H9 (cell line): Measurements from ENCODE around the gene DHPS. TPM values are rescaled to one million over a fixed set of nuclear protein-coding genes. Genes with fewer than 3 reads are reported as not detected.
"Not testable (repeated sequence)": the region's sequence is repeated elsewhere in the genome, so short reads cannot be mapped to it uniquely, and the experiment has no call there.

ENCODE experiments used
- DNase-seq: peaks from one replicate; pipeline ENCODE4 v3.0.0-alpha.2; 2017
- H2AFZ ChIP-seq: one replicate; pipeline ENCODE4 v1.6.1; 2013; ENCODE audit warnings: mild to moderate bottlenecking, low read length, control low read depth, moderate library complexity
- H2AK5ac ChIP-seq: 2 replicates; pipeline ENCODE4 v1.6.1; 2013; ENCODE audit warnings: low read length, control low read depth, mixed read lengths; ENCODE audit not compliant: insufficient read length
- H2BK120ac ChIP-seq: one replicate; pipeline ENCODE4 v1.6.1; 2013; ENCODE audit warnings: low read depth, mild to moderate bottlenecking, low read length, control low read depth, inconsistent platforms; ENCODE audit not compliant: poor library complexity, severe bottlenecking
- H2BK12ac ChIP-seq: 2 replicates; pipeline ENCODE4 v1.6.1; 2013; ENCODE audit warnings: low read length, control low read depth, mixed read lengths, low read depth; ENCODE audit not compliant: insufficient read length
- H2BK15ac ChIP-seq: 2 replicates; pipeline ENCODE4 v1.6.1; 2013; ENCODE audit warnings: low read depth, low read length, control low read depth
- H2BK20ac ChIP-seq: one replicate; pipeline ENCODE4 v1.6.1; 2013; ENCODE audit warnings: low read depth, mild to moderate bottlenecking, low read length, control low read depth, inconsistent platforms; ENCODE audit not compliant: poor library complexity, severe bottlenecking
- H2BK5ac ChIP-seq: 2 replicates; pipeline ENCODE4 v1.6.1; 2013; ENCODE audit warnings: low read length, control low read depth, mixed read lengths; ENCODE audit not compliant: insufficient read length
- H3K14ac ChIP-seq: 2 replicates; pipeline ENCODE4 v1.6.1; 2013; ENCODE audit warnings: low read length, control low read depth; ENCODE audit not compliant: insufficient read depth
- H3K18ac ChIP-seq: 2 replicates; pipeline ENCODE4 v1.6.1; 2013; ENCODE audit warnings: low read depth, mild to moderate bottlenecking, mixed read lengths, low read length, control low read depth; ENCODE audit not compliant: insufficient read length
- H3K23ac ChIP-seq: 2 replicates; pipeline ENCODE4 v1.6.1; 2013; ENCODE audit warnings: low read length, control low read depth, mixed read lengths, low read depth; ENCODE audit not compliant: insufficient read length
- H3K23me2 ChIP-seq: 2 replicates; pipeline ENCODE4 v1.6.1; 2013; ENCODE audit warnings: low read depth, mild to moderate bottlenecking, mixed read lengths, low read length, control low read depth; ENCODE audit not compliant: insufficient read length, poor library complexity, severe bottlenecking
- H3K27ac ChIP-seq: 2 replicates; pipeline ENCODE4 v1.5.1; 2013; ENCODE audit warnings: low read length, control low read depth, mixed read lengths, low read depth; ENCODE audit not compliant: insufficient read length
- H3K27me3 ChIP-seq: 2 replicates; pipeline ENCODE4 v1.6.1; 2013; ENCODE audit warnings: low read length, control low read depth, inconsistent platforms; ENCODE audit not compliant: insufficient read depth
- H3K4ac ChIP-seq: 2 replicates; pipeline ENCODE4 v1.6.1; 2013; ENCODE audit warnings: low read depth, mild to moderate bottlenecking, control low read depth, inconsistent platforms, low read length, moderate library complexity
- H3K4me1 ChIP-seq: 2 replicates; pipeline ENCODE4 v1.6.1; 2013; ENCODE audit warnings: low read length, control low read depth, inconsistent platforms; ENCODE audit not compliant: insufficient read depth
- H3K4me2 ChIP-seq: 2 replicates; pipeline ENCODE4 v1.6.1; 2013; ENCODE audit warnings: low read length, control low read depth, mixed read lengths; ENCODE audit not compliant: insufficient read length, insufficient read depth
- H3K56ac ChIP-seq: 2 replicates; pipeline ENCODE4 v1.6.1; 2013; ENCODE audit warnings: low read depth, mild to moderate bottlenecking, mixed read lengths, low read length, control low read depth; ENCODE audit not compliant: insufficient read length
- H3K79me1 ChIP-seq: 2 replicates; pipeline ENCODE4 v1.6.1; 2013; ENCODE audit warnings: low read depth, mild to moderate bottlenecking, moderate library complexity, low read length, control low read depth, inconsistent platforms; ENCODE audit not compliant: insufficient read depth, poor library complexity, severe bottlenecking
- H3K79me2 ChIP-seq: 2 replicates; pipeline ENCODE4 v1.6.1; 2013; ENCODE audit warnings: low read length, control low read depth, inconsistent platforms; ENCODE audit not compliant: insufficient read depth
- H3K9ac ChIP-seq: 2 replicates; pipeline ENCODE4 v1.6.1; 2013; ENCODE audit warnings: low read length, control low read depth, mixed read lengths; ENCODE audit not compliant: insufficient read length; ENCODE audit errors: extremely low read depth
- H3K9me3 ChIP-seq: one replicate; pipeline ENCODE4 v1.6.1; 2013; ENCODE audit warnings: low read depth, low read length, inconsistent platforms; ENCODE audit not compliant: control insufficient read depth
- H3T11ph ChIP-seq: one replicate; pipeline ENCODE4 v1.6.1; 2013; ENCODE audit warnings: mild to moderate bottlenecking, low read length, control low read depth, inconsistent platforms
- H4K20me1 ChIP-seq: one replicate; pipeline ENCODE4 v1.6.1; 2013; ENCODE audit not compliant: control insufficient read depth, insufficient read length, insufficient read depth
- H4K5ac ChIP-seq: 2 replicates; pipeline ENCODE4 v1.6.1; 2013; ENCODE audit warnings: low read depth, mild to moderate bottlenecking, mixed read lengths, low read length, control low read depth; ENCODE audit not compliant: insufficient read length
- H4K8ac ChIP-seq: replicated peaks from 2 replicates; pipeline ENCODE4 v1.6.1; 2013; ENCODE audit warnings: low read length, control low read depth, mixed read lengths, low read depth; ENCODE audit not compliant: insufficient read length
- H4K91ac ChIP-seq: 2 replicates; pipeline ENCODE4 v1.6.1; 2013; ENCODE audit warnings: low read depth, mild to moderate bottlenecking, moderate library complexity, mixed read lengths, low read length, control low read depth; ENCODE audit not compliant: insufficient read length
- H3K27ac Mint-ChIP-seq, 3 experiments: 2 replicates in 2 of 3; 3 replicates in 1 of 3; pipeline ENCODE4 v1.8.0; 2020 to 2021; ENCODE audit warnings: mixed read lengths in 3 of 3, mild to moderate bottlenecking in 1 of 3, moderate library complexity in 1 of 3
- H3K27me3 Mint-ChIP-seq: 2 replicates; pipeline ENCODE4 v1.8.0; 2021; ENCODE audit warnings: low read depth, mild to moderate bottlenecking, moderate library complexity, mixed read lengths
- H3K36me3 Mint-ChIP-seq, 3 experiments: 2 replicates in 2 of 3; 3 replicates in 1 of 3; pipeline ENCODE4 v1.8.0; 2020 to 2021; ENCODE audit warnings: low read depth in 3 of 3, mixed read lengths in 3 of 3; ENCODE audit not compliant: insufficient read depth in 1 of 3
- H3K4me1 Mint-ChIP-seq, 2 experiments: 2 replicates each; pipeline ENCODE4 v1.8.0; 2020; ENCODE audit warnings: mixed read lengths in 2 of 2
- H3K4me3 Mint-ChIP-seq, 2 experiments: 2 replicates in 1 of 2; 3 replicates in 1 of 2; pipeline ENCODE4 v1.8.0; 2020 to 2021; ENCODE audit warnings: mild to moderate bottlenecking in 2 of 2, mixed read lengths in 2 of 2, moderate library complexity in 1 of 2
- H3K9me3 Mint-ChIP-seq, 2 experiments: 2 replicates in 1 of 2; 3 replicates in 1 of 2; pipeline ENCODE4 v1.8.0; 2020; ENCODE audit warnings: mild to moderate bottlenecking in 2 of 2, mixed read lengths in 2 of 2, moderate library complexity in 1 of 2
- CTCF ChIP-seq: fragments of 200-600 bp; sonication (generic); conservative IDR thresholded peaks from 3 replicates; pipeline ENCODE4 v1.8.0; 2021; ENCODE audit warnings: antibody characterized with exemption, mild to moderate bottlenecking
- WGBS: extraction: QIAGEN DNeasy Blood & Tissue Kit; methylation state at CpG from one replicate; pipeline ENCODE4 v1.1.7; 2013; ENCODE audit warnings: missing lambda C conversion rate, low lambda C conversion rate, mixed read lengths; ENCODE audit not compliant: insufficient read length; ENCODE audit errors: extremely low coverage; 5-methylcytosine and 5-hydroxymethylcytosine counted together
- total RNA-seq: library from RNA; stranded (reverse); gene quantifications from 2 replicates; pipeline ENCODE4 v1.2.1, GENCODE V29; 2021

Gene DHPS
- total RNA-seq, 1 experiment from 2014 or later: 94.9 TPM

- TF ChIP-seq CTCF: no peak
- peaks cover 6% of the 10 kb centered on the region; the same call in 1 of the 2 replicates for H3K79me2 ChIP-seq
- H3K9me3 Mint-ChIP-seq: no peaks in the 10 kb centered on the region
Measured at GRCh38 chr19:12715102-12715501, 33.4 kb upstream of the DHPS start.

GRCh38 chr19:12713304-12713703 lies 31.6 kb upstream of the DHPS start:
- H3K9ac ChIP-seq, DNase-seq, H3K27ac Mint-ChIP-seq, H3K4me3 Mint-ChIP-seq, H3K14ac ChIP-seq, H3K27me3 Mint-ChIP-seq, H2BK12ac ChIP-seq, H3K18ac ChIP-seq, H4K5ac ChIP-seq, H3K4me1 ChIP-seq, H2BK15ac ChIP-seq, H4K20me1 ChIP-seq, H3T11ph ChIP-seq, H4K8ac ChIP-seq, H3K9me3 ChIP-seq, H3K27me3 ChIP-seq, H3K9me3 Mint-ChIP-seq, H3K27ac ChIP-seq, H3K4me2 ChIP-seq, H2AFZ ChIP-seq, H2BK120ac ChIP-seq, H3K56ac ChIP-seq, H3K4ac ChIP-seq, H3K79me2 ChIP-seq, H3K79me1 ChIP-seq, H3K4me1 Mint-ChIP-seq, H3K23me2 ChIP-seq, H2BK5ac ChIP-seq, H2BK20ac ChIP-seq, H2AK5ac ChIP-seq, H3K23ac ChIP-seq, H4K91ac ChIP-seq: not testable (repeated sequence)
- no CpG with 5 or more reads among the region's 9 CpGs for WGBS
- peaks cover 53 to 86% (median 77%) of the 10 kb centered on the region in 3 experiments; a peak in 6 of 7 replicates for H3K36me3 Mint-ChIP-seq

More at GRCh38 chr19:12715102-12715501, 33.4 kb upstream of the DHPS start:
- Histone ChIP-seq H4K20me1 (no peaks in the 10 kb centered on the region), H4K8ac (no peak overlapping the region), H2AK5ac (no peak overlapping the region), H4K91ac (no peak overlapping the region), H2BK5ac (no peak overlapping the region), H3T11ph (no peak overlapping the region), H3K9ac (no peak overlapping the region), H2BK15ac (no peak overlapping the region), H3K14ac (no peak overlapping the region), H3K79me1 (peaks cover 5% of the 10 kb centered on the region), H2AFZ (no peak overlapping the region), H2BK12ac (no peak overlapping the region), H3K56ac (no peak overlapping the region), H3K4ac (no peak overlapping the region), H3K23me2 (no peaks in the 10 kb centered on the region), H2BK120ac (no peak overlapping the region), H3K27ac (no peak overlapping the region), H3K18ac (no peak overlapping the region), H2BK20ac (no peak overlapping the region), H3K23ac (no peak overlapping the region), H3K4me1 (no peaks in the 10 kb centered on the region), H3K27me3 (no peaks in the 10 kb centered on the region), H4K5ac (no peak overlapping the region), H3K4me2 (no peak overlapping the region), H3K9me3 (no peaks in the 10 kb centered on the region)
- no peak overlapping the region for H3K27ac Mint-ChIP-seq
- no CpG with 5 or more reads among the region's 15 CpGs for WGBS
- H3K36me3 Mint-ChIP-seq: peaks cover 62 to 85% (median 77%) of the 10 kb centered on the region in 3 experiments; a peak in 6 of 7 replicates
- no peak overlapping the region for H3K4me3 Mint-ChIP-seq
- DNase-seq: no peak
- 0 out of 4 replicates have a peak, but pooled peaks cover 0 to 2% of the 10 kb centered on the region in 2 experiments for H3K4me1 Mint-ChIP-seq
- H3K27me3 Mint-ChIP-seq: no peaks in the 10 kb centered on the region
